Loucy (cell line): ENCODE measurements around the gene ARHGEF10L.

Experiments
- EZH2phosphoT487 ChIP-seq: fragments of 200-600 bp; IDR thresholded peaks from 2 replicates; pipeline ENCODE4 v1.6.1; 2018; ENCODE audit warnings: antibody characterized with exemption, mild to moderate bottlenecking, moderate library complexity, borderline replicate concordance
- TF ChIP-seq, protein P1 (sequence below): fragments of 200-600 bp; sonication (generic); conservative IDR thresholded peaks from 2 replicates; pipeline ENCODE4 v1.5.1; 2014; ENCODE audit warnings: mild to moderate bottlenecking, antibody characterized with exemption, low read length

- TF ChIP-seq, protein P1, sequence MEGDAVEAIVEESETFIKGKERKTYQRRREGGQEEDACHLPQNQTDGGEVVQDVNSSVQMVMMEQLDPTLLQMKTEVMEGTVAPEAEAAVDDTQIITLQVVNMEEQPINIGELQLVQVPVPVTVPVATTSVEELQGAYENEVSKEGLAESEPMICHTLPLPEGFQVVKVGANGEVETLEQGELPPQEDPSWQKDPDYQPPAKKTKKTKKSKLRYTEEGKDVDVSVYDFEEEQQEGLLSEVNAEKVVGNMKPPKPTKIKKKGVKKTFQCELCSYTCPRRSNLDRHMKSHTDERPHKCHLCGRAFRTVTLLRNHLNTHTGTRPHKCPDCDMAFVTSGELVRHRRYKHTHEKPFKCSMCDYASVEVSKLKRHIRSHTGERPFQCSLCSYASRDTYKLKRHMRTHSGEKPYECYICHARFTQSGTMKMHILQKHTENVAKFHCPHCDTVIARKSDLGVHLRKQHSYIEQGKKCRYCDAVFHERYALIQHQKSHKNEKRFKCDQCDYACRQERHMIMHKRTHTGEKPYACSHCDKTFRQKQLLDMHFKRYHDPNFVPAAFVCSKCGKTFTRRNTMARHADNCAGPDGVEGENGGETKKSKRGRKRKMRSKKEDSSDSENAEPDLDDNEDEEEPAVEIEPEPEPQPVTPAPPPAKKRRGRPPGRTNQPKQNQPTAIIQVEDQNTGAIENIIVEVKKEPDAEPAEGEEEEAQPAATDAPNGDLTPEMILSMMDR = no peak
- no peak for TF ChIP-seq EZH2phosphoT487
Observed at GRCh38 chr1:17653276-17653675, 113.8 kb downstream of the ARHGEF10L start.
